ENCODE data around the gene SLIT1. TPM values are rescaled to one million over a fixed set of nuclear protein-coding genes. Genes with fewer than 3 reads are reported as not detected.

SLIT1 gene
- polyA plus RNA-seq, 1 donor (not counting 4 experiments of a cell fraction or from before 2014, with no cell fraction given), result 0.01 TPM

DNA sequence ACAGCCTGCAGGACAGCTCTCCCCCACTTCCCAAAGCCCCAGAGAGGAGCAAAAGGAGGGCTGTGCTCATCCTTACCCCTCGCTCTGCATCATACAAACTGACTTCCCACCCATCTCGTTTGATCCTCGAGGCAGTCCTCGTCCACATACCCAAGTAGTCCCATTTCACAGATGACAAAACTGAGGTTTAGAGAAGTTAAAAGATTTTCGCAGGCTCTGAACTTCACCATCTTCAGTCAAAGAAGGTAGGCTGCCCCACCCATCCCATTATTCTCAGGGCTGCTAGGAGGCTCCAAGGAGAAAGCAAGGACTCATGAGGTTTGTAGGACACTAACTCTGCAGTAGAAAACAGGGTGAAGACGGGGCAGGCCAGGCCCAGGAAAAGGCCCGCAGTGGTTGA is 147.1 kb downstream of the SLIT1 start:
- Histone ChIP-seq H3K36me3 (ENCODE audit: control insufficient read depth in 2 of 2, extremely low read depth in 1 of 2, insufficient read depth in 2 of 2, low read length in 2 of 2) (no peaks in the 10 kb centered on the region), H3K9ac (ENCODE audit: control insufficient read depth, extremely low read depth, insufficient read depth, low read length) (no peak overlapping the region), H3K9me1 (ENCODE audit: control insufficient read depth, extremely low read depth, insufficient read depth, low read length) (no peaks in the 10 kb centered on the region), H4K20me1 (ENCODE audit: control insufficient read depth, extremely low read depth, insufficient read depth, low read length) (no peaks in the 10 kb centered on the region), H3K4me3 (ENCODE audit: control insufficient read depth in 2 of 3, extremely low read depth in 1 of 3, insufficient read depth in 2 of 3, low read depth in 1 of 3, low read length in 3 of 3) (no peak overlapping the region), H2AFZ (ENCODE audit: control insufficient read depth, low read length) (no peak overlapping the region), H3K9me3 (ENCODE audit: control insufficient read depth, low read depth, low read length) (no peaks in the 10 kb centered on the region), H3K27ac (ENCODE audit: control insufficient read depth, insufficient read depth, low read length) (no peak overlapping the region), H3K79me2 (ENCODE audit: control insufficient read depth, insufficient read depth, low read length) (no peaks in the 10 kb centered on the region), H3K4me1 (ENCODE audit: control insufficient read depth, extremely low read depth, insufficient read depth, low read length) (peaks cover 5% of the 10 kb centered on the region), H3K27me3 (ENCODE audit: control insufficient read depth, extremely low read depth, insufficient read depth, low read length) (peaks cover 24% of the 10 kb centered on the region), H3K4me2 (ENCODE audit: control insufficient read depth, extremely low read depth, insufficient read depth, low read depth, low read length) (no peak overlapping the region)
- DNase-seq (ENCODE audit: low read depth, low spot score) (no peak), FAIRE-seq (no peak)
- TF ChIP-seq, protein P1, sequence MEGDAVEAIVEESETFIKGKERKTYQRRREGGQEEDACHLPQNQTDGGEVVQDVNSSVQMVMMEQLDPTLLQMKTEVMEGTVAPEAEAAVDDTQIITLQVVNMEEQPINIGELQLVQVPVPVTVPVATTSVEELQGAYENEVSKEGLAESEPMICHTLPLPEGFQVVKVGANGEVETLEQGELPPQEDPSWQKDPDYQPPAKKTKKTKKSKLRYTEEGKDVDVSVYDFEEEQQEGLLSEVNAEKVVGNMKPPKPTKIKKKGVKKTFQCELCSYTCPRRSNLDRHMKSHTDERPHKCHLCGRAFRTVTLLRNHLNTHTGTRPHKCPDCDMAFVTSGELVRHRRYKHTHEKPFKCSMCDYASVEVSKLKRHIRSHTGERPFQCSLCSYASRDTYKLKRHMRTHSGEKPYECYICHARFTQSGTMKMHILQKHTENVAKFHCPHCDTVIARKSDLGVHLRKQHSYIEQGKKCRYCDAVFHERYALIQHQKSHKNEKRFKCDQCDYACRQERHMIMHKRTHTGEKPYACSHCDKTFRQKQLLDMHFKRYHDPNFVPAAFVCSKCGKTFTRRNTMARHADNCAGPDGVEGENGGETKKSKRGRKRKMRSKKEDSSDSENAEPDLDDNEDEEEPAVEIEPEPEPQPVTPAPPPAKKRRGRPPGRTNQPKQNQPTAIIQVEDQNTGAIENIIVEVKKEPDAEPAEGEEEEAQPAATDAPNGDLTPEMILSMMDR (optimal IDR thresholded peaks at IDR 0.05 in 1 of 3, IDR thresholded peaks at IDR 0.05 in 1 of 3, conservative IDR thresholded peaks at IDR 0.05 in 1 of 3; ENCODE audit: extremely low read depth in 1 of 3, insufficient read depth in 2 of 3, low read length in 3 of 3), result no peak
- TF ChIP-seq EZH2 (IDR thresholded peaks at IDR 0.05; ENCODE audit: low read length), result no peak
- dilution Hi-C loops (cut with MboI; ENCODE audit: extremely low pct_ligation_motif_present, low sequenced_read_pairs), result no loop called here

DNA sequence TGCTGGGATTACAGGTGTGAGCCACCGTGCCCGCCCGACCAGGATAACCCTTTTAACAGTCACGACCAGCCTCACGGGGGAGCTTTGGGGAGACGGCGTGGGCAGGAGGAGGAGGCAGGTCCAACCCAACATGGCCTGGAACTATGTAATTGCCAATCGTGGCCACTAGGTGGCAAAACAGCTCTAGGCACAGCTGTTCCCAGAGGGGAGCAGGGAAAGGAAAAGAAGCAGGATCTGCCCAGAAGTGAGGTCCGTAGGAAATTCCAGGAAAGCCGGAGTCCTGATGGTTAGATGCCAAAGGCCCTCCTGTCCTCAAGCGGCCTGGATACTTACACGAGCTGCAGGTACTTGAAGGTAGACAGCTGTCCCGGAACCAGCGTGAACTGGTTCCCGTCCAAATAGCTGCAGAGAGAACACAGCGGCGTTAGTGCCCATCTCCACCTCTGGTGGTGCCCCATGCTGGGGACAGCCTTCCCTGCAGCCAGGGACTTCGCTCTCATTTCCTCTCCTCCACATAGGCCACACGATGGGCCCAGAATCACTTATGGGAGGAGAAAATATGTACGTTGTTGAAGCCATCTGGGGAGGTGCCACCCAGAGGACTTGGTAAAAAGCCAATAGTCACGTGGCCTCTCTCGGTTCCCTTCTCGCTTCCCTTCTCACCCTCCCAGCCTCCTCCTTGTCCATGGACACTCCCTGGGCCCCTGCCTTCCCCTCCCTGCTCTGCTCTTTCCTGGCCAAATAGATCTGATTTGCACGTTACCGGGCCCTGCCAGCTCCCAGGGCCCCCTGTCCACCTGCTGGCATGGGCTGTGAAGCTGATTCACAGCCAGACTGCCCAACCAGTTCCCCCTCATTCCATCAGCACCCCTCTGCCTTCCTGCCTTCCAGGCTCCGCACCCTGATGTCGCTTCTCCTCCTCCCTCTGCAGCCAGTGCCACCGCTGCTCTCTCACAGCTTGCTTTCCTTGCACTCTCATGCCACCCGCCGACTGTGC is 148.1 kb downstream of the SLIT1 start:
- Histone ChIP-seq H4K20me1 (ENCODE audit: control insufficient read depth, extremely low read depth, insufficient read depth, low read length) (no peaks in the 10 kb centered on the region), H3K4me1 (ENCODE audit: control insufficient read depth, extremely low read depth, insufficient read depth, low read length) (peaks cover 5% of the 10 kb centered on the region), H3K9me1 (ENCODE audit: control insufficient read depth, extremely low read depth, insufficient read depth, low read length) (no peaks in the 10 kb centered on the region), H3K9ac (ENCODE audit: control insufficient read depth, extremely low read depth, insufficient read depth, low read length) (no peak overlapping the region), H3K36me3 (ENCODE audit: control insufficient read depth in 2 of 2, extremely low read depth in 1 of 2, insufficient read depth in 2 of 2, low read length in 2 of 2) (no peaks in the 10 kb centered on the region), H3K27ac (ENCODE audit: control insufficient read depth, insufficient read depth, low read length) (no peak overlapping the region), H3K79me2 (ENCODE audit: control insufficient read depth, insufficient read depth, low read length) (no peaks in the 10 kb centered on the region), H3K27me3 (ENCODE audit: control insufficient read depth, extremely low read depth, insufficient read depth, low read length) (peaks cover 26% of the 10 kb centered on the region), H3K4me2 (ENCODE audit: control insufficient read depth, extremely low read depth, insufficient read depth, low read depth, low read length) (peak overlapping the region; percentile 89), H3K9me3 (ENCODE audit: control insufficient read depth, low read depth, low read length) (no peaks in the 10 kb centered on the region), H2AFZ (ENCODE audit: control insufficient read depth, low read length) (peak overlapping the region; percentile 81), H3K4me3 (ENCODE audit: control insufficient read depth in 2 of 3, extremely low read depth in 1 of 3, insufficient read depth in 2 of 3, low read depth in 1 of 3, low read length in 3 of 3) (peak overlapping the region in 2 of 3 experiments; percentile 61 to 69)
- DNase-seq (ENCODE audit: low read depth, low spot score) (peak; percentile 46), FAIRE-seq (peak; percentile 87)
- no peak for TF ChIP-seq EZH2 (IDR thresholded peaks at IDR 0.05; ENCODE audit: low read length)
- TF ChIP-seq, protein P1 (optimal IDR thresholded peaks at IDR 0.05 in 1 of 3, IDR thresholded peaks at IDR 0.05 in 1 of 3, conservative IDR thresholded peaks at IDR 0.05 in 1 of 3; ENCODE audit: extremely low read depth in 1 of 3, insufficient read depth in 2 of 3, low read length in 3 of 3), result peak; percentile 85 to 95 (median 85)
- dilution Hi-C loops (cut with MboI; ENCODE audit: extremely low pct_ligation_motif_present, low sequenced_read_pairs), result no loop called here

Data from keratinocyte (primary cell).